Hematopoietic multipotent progenitor cell treated with erythropoietin and hydrocortisone succinate and interleukin-3 and kit ligand, for 15 days (in vitro differentiated cells): ENCODE measurements around the gene MAPRE2.
"Not testable (repeated sequence)": the region's sequence is repeated elsewhere in the genome, so short reads cannot be mapped to it uniquely, and the experiment has no call there.

Source experiments
- DNase-seq: peaks from one replicate; pipeline ENCODE4 v3.0.0-alpha.2; 2015; ENCODE audit warnings: low spot score

The MAPRE2 gene

GRCh38 chr18:35153609-35154272 lies 112.5 kb downstream of the MAPRE2 start:
- DNase-seq, result no peak

GRCh38 chr18:35155398-35156117 lies 114.3 kb downstream of the MAPRE2 start:
- no peak for DNase-seq

GRCh38 chr18:35157181-35157580 lies 116.0 kb downstream of the MAPRE2 start:
- no peak for DNase-seq

GRCh38 chr18:35158728-35159450 lies 117.7 kb downstream of the MAPRE2 start:
- DNase-seq, result no peak

- no peak for DNase-seq
Observed at GRCh38 chr18:35159782-35160181, 118.6 kb downstream of the MAPRE2 start.

- DNase-seq, result no peak
Observed at GRCh38 chr18:35161485-35161884, 120.3 kb downstream of the MAPRE2 start.

- DNase-seq, result no peak
Observed at GRCh38 chr18:35161934-35162333, 120.7 kb downstream of the MAPRE2 start.

GRCh38 chr18:35163014-35163539 lies 121.9 kb downstream of the MAPRE2 start:
- DNase-seq, result no peak

GRCh38 chr18:35163721-35164120 lies 122.5 kb downstream of the MAPRE2 start:
- DNase-seq, result no peak

- no peak for DNase-seq
Observed at GRCh38 chr18:35164133-35164532, 122.9 kb downstream of the MAPRE2 start.

- no peak for DNase-seq
Observed at GRCh38 chr18:35167332-35167731, 126.1 kb downstream of the MAPRE2 start.

- DNase-seq, result no peak
Observed at GRCh38 chr18:35167857-35168256, 126.6 kb downstream of the MAPRE2 start.

GRCh38 chr18:35170323-35170722 lies 129.1 kb downstream of the MAPRE2 start:
- not testable (repeated sequence) for DNase-seq

- DNase-seq, result no peak
Observed at GRCh38 chr18:35171315-35171987, 130.2 kb downstream of the MAPRE2 start.

- no peak for DNase-seq
Observed at GRCh38 chr18:35172009-35172408, 130.8 kb downstream of the MAPRE2 start.

- no peak for DNase-seq
Observed at GRCh38 chr18:35172451-35173035, 131.3 kb downstream of the MAPRE2 start.

GRCh38 chr18:35174093-35174731 lies 133.0 kb downstream of the MAPRE2 start:
- no peak for DNase-seq

GRCh38 chr18:35174745-35175144 lies 133.5 kb downstream of the MAPRE2 start:
- DNase-seq, result no peak

- no peak for DNase-seq
Observed at GRCh38 chr18:35176925-35177324, 135.7 kb downstream of the MAPRE2 start.

- no peak for DNase-seq
Observed at GRCh38 chr18:35178260-35178659, 137.0 kb downstream of the MAPRE2 start.

- DNase-seq, result no peak
Observed at GRCh38 chr18:35179906-35180305, 138.7 kb downstream of the MAPRE2 start.
